GM12865 (cell line): ENCODE measurements around the gene TRH.
"Not testable (repeated sequence)": the region's sequence is repeated elsewhere in the genome, so short reads cannot be mapped to it uniquely, and the experiment has no call there.

Source experiments
- DNase-seq: peaks from one replicate; pipeline ENCODE4 v3.0.0; 2010; ENCODE audit warnings: low read depth
- H3K4me3 ChIP-seq: 2 replicates; pipeline ENCODE4 v1.5.1; 2011; ENCODE audit warnings: mild to moderate bottlenecking, low read depth, low read length, control low read depth
- CTCF ChIP-seq: IDR thresholded peaks from 2 replicates; pipeline ENCODE4 v1.5.1; 2011; ENCODE audit warnings: low read length, control low read depth, low read depth, inconsistent platforms; ENCODE audit not compliant: insufficient read depth; ENCODE audit errors: missing control alignments

The TRH gene

GRCh38 chr3:129996073-129996472 is 21.6 kb downstream of the TRH start:
- TF ChIP-seq CTCF, result no peak
- no peak for DNase-seq
- no peak overlapping the region for H3K4me3 ChIP-seq

GRCh38 chr3:129999176-129999575 is 24.7 kb downstream of the TRH start:
- DNase-seq, H3K4me3 ChIP-seq: not testable (repeated sequence)

- DNase-seq, result peak; percentile 34
- H3K4me3 ChIP-seq, result not testable (repeated sequence)
- peak; percentile 64 for TF ChIP-seq CTCF
Observed at GRCh38 chr3:130002666-130003598, 28.4 kb downstream of the TRH start.

- no peak for TF ChIP-seq CTCF
- no peak for DNase-seq
Observed at GRCh38 chr3:130010556-130010955, 36.0 kb downstream of the TRH start.

GRCh38 chr3:130012108-130012507 is 37.6 kb downstream of the TRH start:
- not testable (repeated sequence) for DNase-seq

More at GRCh38 chr3:130010556-130010955, 36.0 kb downstream of the TRH start:
- no peak overlapping the region for H3K4me3 ChIP-seq

GRCh38 chr3:130013246-130013645 is 38.7 kb downstream of the TRH start:
- not testable (repeated sequence) for DNase-seq, H3K4me3 ChIP-seq

More at GRCh38 chr3:130012108-130012507, 37.6 kb downstream of the TRH start:
- H3K4me3 ChIP-seq, result not testable (repeated sequence)

GRCh38 chr3:130014526-130014925 is 40.0 kb downstream of the TRH start:
- no peak overlapping the region for H3K4me3 ChIP-seq
- TF ChIP-seq CTCF, result no peak
- DNase-seq, result no peak

GRCh38 chr3:130017661-130018060 is 43.1 kb downstream of the TRH start:
- not testable (repeated sequence) for DNase-seq, H3K4me3 ChIP-seq

GRCh38 chr3:130026146-130026829 is 51.8 kb downstream of the TRH start:
- TF ChIP-seq CTCF, result peak; percentile 24
- peak; percentile 46 for DNase-seq
- not testable (repeated sequence) for H3K4me3 ChIP-seq

GRCh38 chr3:130027437-130027836 is 52.9 kb downstream of the TRH start:
- not testable (repeated sequence) for DNase-seq, H3K4me3 ChIP-seq
